ENCODE measurements around the gene TSPAN18.

GRCh38 chr11:44742508-44743246 is 15.9 kb downstream of the TSPAN18 start:
- TF ChIP-seq POLR2A (IDR thresholded peaks at IDR 0.05) (no peak), CTCF (IDR thresholded peaks at IDR 0.05) (no peak)
